Dermis microvascular lymphatic vessel endothelial cell (primary cell): Measurements from ENCODE around the gene VWF. TPM values are rescaled to one million over a fixed set of nuclear protein-coding genes. Genes with fewer than 3 reads are reported as not detected.
"Not testable (repeated sequence)": the region's sequence is repeated elsewhere in the genome, so short reads cannot be mapped to it uniquely, and the experiment has no call there.

ENCODE experiments used
- DNase-seq, 2 donors: peaks; one replicate each; pipeline versions ENCODE4 v3.0.0 to v3.0.0-alpha.2; 2010; ENCODE audit warnings: low read depth in 2 of 2
- total RNA-seq: library from RNA; depleted of rRNA; stranded (reverse); fragments of >200 nt; gene quantifications from 2 replicates; pipeline ENCODE4 v1.2.1, GENCODE V29; 2014

The VWF gene
- total RNA-seq, 1 donor from 2014 or later, result 467 TPM

DNA sequence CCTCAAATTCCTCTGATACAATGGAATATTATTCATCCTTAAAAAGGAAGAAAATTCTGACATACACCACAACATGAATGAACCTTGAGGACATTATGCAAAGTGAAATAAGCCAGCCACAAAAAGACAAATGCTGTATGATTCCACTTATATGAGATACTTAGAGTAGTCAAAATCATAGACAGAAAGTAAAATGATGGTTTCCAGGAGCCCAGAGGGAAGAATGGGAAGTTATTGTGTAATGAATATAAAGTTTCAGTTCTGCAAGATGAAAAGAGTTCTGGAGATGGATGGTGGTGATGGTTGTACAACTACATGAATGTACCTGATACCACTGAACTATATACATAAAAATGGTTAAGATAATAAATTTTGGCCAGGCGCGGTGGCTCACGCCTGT is 18.3 kb downstream of the VWF start:
- no peak for DNase-seq

DNA sequence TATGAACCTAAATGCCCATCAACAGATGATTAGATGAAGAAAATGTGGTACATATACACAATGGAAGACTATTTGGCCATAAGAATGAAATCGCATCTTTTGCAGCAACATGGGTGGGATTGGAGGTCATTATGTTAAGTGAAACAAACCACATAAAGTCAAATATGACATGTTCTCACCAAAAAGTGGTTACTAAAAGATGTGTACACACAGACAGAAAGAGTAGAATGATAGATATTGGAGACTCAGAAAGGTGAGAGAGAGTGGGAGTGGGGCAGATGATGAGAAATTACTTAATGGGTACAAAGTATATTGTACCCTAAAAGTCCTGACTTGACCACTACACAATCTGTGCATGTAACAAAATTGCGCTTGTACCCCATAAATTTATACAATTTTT is 19.6 kb downstream of the VWF start:
- no peak for DNase-seq

DNA sequence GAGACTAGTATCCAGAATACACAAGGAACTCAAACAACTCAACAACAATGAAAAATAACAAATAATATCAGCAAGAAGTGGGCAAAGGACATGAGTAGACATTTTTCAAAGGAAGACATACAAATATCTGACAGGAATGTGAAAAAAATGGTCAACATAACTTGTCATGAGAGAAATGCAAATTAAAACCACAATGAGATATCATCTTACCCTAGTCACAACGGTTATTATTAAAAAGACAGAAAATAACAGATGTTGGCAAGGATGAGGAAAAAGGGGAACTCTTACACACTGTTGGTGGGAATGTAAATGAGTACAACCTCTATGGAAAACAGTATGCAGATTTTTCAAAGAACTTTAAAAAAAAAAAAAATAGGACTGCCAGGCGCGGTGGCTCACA is 20.4 kb downstream of the VWF start:
- DNase-seq, result no peak

DNA sequence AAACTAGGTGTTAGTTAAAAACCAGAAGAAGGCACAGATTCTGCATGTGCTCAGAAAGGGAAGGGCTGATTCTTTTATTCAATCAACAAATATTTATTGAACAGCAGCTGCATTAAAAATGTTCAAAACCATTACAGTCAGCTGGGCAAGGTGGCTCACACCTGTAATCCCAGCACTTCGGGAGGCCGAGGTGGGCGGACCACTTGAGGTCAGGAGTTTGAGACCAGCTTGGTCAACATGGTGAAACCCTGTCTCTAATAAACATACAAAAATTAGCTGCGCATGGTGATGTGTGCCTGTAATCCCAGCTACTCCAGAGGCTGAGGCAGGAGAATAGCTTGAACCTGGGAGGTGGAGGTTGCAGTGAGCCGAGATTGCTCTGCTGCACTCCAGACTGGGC is 22.4 kb downstream of the VWF start:
- not testable (repeated sequence) for DNase-seq

DNA sequence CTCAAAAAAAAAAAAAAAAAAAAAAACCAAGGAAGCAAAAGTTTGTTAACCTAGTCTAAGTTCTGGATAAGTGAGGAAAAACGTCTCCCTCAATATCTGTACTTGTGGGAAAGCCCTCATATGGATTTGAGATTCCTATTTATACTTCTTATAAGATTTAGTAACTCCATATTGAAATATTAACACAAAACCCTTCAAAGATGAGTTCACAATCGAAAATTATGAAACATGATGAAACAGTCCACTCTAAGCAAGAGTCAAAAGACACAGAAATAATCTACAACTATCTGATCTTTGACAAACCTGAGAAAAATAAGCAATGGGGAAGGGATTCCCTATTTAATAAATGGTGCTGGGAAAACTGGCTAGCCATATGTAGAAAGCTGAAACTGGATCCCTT is 25.2 kb downstream of the VWF start:
- DNase-seq, result no peak

DNA sequence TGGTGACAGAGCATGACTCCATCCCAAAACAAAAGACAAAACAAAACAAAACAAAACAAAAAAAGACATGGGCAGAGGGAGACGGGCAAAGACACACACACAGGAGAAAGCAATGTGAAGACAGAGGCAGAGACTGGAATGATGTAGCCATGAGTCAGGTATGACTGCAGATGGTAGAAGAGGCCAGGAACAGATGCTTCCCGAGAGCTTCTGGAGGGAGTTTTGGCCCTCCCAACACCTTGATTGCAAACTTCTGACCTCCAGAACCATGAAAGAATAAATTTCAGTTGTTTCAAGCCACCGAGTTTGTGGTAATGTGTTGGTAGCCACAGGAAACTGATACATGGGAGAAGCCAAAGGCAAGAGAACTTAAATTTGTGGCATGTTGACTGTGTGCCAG is 27.1 kb downstream of the VWF start:
- peak in 1 of 2 donors; percentile 46 for DNase-seq

DNA sequence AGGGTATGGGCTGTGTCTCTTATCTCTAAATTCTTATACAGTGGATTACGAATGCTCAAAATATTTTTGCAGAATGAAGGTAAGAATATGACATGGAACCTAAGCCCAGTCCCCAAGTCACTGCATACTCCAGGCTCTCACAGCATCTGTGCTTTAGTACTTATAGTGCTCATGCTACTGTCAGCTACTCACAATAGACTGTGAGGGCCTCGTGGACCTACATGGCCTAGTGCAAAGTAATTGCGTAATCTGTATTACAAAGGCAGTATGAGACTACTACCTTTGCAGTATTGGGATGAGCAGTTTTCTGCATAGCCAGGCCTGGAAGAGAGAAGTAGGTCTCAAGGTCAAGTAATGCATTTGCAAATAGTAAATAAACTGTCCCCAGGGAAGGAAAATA is 27.9 kb downstream of the VWF start:
- DNase-seq, result no peak

DNA sequence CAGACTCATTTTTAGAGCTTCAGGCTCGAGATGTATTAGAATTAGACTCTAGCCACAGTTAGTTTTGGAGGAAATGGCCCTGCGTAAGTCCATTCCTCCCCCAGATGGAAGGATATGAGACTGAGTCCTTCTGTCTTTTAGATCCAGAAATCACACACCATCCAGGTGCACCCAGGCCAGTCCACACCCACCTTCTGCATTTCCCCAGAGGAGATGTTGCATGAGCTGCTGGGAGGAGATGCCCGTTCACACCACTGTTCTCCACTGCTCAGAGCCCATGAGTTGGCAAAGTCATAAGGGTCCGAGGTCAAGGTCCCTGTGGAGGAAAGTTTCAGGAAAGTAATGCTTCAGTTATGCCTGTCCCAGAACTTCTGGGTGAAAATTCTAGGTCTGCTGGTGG is 29.2 kb downstream of the VWF start:
- DNase-seq, result no peak

DNA sequence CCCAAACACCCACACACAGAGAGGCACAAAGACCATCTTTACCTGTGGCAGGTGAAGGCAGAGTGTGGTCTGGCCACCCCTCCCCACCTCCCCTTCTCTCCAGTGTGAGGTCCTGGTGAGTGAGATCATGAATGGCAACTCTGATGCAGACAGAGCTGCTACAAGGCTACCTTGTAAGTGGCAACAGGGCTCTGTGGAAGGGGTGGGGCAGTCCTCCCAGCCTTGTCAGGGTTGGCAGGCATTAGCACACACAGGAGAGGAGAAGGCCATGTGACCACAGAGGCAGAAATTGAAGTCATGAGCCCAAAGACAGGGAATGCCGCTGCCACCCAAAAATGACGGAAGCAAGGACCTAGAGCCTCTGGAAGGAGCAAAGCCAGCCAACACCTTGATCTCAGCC is 30.7 kb downstream of the VWF start:
- no peak for DNase-seq

DNA sequence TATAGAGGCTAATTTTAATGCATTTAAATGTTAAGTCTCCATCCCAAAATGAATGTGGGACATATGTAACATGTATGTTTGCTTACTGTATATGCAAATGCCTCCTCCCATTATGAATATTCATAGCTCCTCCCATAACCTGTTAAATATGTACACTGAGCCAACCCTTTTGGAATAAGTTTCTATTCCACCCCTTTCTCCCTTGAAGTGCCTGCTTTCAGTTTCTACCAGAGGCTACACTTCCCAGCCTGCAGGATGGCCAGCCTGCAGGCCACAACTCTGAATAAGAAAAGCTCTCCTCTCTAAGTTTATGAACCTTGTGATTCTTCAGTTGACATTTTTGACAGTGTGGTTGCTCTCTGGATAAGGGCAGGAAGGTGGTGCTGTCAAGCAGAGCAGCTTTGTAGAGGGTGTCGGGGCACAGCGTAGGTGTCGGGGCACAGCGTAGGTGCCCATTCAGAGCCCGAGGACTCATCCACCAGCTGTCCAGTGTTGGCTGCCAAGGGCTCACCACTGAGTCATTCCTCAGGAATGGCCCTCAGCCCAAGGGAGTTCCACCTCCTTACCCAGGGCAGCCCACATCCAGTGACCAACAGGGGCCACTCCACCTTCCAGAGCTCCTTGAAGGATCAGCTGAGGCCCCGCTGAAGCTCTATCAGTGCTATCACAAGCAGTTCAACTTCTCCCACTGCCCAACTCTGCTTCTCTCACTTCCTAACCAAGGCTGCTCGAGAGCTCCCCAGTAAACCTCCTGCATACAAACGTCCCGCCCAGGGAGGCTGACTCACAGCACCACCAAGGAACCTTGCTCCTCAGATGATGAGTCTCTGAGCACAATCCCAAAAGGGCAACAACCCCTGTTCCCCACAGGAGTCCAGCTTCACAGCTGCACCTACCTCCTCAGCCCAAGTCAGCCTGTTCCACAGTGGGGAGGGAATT is 31.4 kb downstream of the VWF start:
- DNase-seq, result peak in 1 of 2 donors; percentile 77

DNA sequence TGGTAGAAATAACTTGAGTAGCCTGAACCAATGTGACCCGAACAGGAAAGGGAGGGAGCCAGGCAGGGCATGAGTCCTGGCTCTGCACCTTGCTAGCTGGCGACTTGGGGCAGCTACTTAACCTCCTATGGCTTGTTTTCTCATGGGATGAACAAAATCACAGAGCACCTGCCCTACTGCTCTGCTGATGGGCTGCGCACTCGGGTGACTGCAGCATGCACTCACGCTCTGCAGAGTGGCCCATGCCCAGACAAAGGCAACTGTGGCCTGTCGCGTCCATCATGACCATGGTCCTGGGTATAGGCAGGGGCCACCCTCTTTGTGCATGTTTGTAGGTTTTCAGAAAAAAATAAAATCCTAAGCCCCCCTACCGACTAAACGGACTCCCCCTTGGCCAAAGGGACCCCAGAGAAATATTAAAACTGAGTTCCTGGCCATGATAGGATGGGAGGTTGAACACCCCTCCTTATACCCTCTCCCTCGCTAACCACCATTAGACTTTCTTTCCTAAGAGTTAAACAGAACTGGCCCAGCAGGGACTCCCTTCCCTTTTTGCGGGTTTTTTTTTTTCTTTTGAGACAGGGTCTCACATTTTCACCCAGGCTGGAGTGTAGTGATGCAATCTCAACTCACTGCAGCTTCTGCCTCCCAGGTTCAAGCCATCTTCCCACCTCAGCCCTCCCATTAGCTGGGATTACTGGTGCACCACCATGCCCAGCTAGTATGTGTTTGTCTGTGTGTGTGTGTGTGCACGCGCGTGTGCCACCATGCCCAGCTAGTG is 32.5 kb downstream of the VWF start:
- DNase-seq, result no peak

DNA sequence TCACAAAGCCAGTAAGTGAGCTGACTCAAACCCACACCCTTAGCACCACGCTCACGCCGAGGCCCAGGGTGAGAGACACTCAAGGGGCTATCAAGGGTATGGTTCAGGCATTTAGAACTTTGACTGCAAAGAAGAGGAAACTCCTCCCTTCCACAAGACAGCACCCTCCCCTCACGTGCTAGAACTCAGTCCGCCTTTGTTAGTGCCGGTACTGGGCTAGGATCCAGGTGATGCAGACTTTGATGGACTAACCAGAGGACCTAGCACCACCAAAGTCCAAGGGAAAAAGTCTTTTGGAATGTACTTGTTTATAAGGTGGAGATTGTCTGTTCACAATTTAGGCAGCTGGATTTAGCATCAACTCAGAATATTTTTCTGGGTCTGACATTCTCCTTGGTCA is 33.7 kb downstream of the VWF start:
- DNase-seq, result no peak

DNA sequence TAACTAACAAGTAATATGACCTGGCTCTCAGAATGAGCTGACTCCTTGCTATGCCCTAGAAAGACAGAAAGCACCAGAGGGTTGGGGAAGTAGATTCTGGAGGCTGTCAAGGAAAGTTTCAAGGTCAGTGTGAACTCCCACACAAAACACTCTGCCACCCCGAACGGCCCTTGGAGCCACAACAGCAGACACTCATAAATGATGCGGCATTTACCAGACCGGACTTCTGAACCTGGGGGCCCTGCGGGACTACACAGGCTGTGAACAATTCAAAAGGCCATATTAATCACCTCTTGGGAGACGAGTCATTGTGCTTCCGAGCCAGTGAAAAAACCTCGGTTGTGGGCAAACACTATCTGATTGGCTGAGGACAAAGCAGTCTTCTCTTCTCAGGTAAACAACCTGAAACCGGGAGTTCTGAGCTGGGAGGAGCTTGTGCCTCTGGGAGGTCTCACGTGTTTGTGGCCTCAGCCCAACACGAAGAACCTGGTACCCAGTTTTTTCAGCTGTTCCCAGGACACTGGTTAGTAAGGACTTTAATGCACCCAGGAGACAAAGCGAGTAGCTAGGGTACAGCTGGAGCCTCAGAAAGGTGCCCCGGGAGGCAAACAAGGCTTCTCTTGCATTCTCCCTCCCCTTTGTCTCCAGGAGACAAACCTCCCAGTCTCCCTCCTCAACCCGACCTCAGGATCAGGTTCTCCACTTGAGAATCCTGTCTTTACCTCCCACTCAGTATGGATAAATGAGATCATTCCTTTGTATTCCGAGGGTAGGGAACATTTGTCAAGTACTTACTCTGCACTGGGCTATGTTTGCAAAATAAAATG is 35.3 kb downstream of the VWF start:
- peak in 1 of 2 donors; percentile 44 for DNase-seq

DNA sequence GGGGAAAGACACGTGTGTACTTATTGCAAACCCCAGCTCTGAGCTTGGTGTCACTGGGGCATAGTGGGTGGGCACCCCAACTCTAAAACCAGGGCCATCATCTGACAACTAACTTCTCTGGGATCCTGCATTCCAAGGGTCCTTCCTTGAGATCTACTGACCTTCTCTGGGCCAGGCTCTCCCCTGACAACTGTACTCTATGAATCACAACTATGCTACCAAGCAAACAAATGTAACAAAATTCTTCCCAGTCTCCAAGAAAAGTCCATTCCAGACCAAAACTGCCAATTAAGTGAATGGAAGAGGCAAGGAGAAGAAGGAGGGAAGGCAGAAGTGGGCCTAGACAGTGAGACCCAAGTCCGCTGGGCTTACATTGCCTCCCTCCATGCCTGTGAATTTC is 38.2 kb downstream of the VWF start:
- DNase-seq, result no peak

DNA sequence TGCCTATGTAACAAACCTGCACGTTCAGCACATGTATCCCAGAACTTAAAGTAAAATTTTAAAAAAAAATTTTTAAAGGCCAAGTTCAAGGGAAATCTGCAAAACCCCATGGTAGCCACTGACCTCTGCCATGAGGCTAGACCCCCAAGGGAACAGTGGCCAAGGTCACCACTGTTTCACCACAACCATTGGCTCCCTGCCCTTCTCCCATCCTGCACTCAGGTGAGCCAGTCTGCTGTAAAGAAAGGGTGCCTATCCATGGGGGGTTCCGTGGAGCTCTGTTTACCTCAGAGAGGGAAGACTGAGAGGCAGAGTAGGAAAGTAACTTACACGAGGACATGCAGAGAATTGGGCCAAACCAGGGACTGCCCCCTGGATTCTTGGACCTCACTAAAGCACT is 38.6 kb downstream of the VWF start:
- no peak for DNase-seq

DNA sequence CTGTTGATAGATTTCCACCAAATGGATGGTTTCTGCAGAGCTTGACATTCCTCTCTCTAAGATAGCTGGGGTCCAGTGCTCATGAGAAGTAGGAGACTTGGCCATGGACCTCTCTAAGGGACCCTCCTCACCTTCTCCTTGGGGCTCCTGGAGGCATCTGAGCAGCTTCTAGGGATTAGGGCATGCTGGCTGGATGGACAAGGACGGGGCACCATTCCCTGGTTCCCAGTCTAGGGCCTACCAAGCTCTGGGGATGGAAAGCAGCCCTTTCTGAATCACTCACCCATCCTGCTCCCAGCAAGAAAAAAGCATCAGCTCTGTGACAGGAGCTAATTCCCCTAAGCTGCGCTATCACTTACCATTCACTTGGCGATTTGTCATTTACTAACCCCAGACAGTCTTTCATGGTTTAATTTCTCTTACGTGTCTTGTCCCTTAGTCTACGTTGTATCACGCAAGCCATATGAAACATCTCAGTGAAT is 39.5 kb downstream of the VWF start:
- no peak for DNase-seq

DNA sequence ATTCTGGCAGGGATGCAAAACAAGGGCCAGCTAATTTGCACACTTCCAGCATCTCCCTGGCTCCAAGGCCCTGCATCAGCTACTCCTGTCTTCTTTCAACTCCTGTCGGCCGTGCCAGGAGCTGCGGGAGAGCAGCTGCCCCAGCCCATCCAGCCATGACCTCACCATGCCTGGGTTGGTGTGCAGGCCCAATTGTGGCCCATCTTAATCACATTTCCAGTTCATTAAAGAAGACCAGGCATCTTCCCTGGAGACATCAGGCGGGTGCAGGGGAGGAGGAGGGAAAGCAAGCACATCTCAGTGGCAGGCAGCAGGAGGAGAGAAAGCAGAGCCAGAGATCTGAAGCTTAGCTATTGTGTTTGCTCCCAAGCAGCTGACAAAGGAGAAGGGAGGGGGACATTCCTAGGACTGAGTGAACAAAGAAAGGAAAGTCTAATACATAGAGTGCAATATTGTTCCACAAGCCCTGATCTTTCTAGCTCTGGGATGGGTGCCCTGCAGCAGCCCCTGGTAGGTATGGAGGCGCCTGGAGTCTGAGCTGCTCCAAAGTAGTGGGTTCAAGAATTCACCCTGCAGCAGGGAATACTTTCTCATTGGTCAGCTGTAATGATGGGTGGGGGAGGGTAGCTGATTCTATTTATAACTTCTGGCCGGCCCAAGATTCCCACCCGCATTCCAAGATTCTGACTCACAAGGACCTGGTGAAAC is 40.1 kb downstream of the VWF start:
- DNase-seq, result peak in 1 of 2 donors; percentile 59

DNA sequence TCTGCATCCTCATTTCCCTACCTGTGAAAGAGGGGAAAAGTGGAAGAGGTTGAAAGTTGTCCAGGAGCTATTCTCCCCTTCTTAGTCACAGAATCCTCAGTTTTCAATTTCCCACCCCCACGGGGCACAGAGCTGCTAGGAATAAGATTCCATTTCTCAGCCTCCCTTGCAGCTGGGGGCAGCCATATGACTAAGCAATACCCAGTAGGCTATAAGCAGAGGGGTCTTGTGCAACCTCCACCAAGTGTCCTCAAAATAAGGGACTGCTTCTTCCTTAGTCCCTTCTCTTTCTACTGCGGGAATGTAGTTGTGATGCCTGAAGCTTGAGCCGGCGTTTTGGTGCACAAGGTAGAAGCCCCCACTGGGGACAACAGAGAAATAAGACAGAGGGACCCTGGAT is 40.9 kb downstream of the VWF start:
- DNase-seq, result no peak

DNA sequence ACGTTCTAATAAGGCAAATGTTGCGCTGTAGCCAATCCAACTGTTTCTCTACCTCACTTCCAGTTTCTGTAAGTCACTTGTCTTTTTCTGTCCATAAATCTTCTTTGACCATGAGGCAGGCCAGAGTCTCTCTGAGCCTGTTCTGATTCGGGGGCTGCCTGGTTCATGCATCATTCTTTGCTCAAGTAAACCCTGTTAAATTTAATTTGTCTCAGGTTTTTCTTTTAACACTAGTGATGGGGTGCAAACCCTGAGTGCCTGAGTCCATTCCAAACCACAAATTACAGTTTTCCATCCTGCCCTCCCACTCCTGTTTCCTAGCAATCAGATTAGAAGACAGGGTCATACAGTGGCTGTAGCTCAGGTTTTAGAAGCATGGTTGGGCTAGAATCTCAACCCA is 41.9 kb downstream of the VWF start:
- DNase-seq, result no peak

DNA sequence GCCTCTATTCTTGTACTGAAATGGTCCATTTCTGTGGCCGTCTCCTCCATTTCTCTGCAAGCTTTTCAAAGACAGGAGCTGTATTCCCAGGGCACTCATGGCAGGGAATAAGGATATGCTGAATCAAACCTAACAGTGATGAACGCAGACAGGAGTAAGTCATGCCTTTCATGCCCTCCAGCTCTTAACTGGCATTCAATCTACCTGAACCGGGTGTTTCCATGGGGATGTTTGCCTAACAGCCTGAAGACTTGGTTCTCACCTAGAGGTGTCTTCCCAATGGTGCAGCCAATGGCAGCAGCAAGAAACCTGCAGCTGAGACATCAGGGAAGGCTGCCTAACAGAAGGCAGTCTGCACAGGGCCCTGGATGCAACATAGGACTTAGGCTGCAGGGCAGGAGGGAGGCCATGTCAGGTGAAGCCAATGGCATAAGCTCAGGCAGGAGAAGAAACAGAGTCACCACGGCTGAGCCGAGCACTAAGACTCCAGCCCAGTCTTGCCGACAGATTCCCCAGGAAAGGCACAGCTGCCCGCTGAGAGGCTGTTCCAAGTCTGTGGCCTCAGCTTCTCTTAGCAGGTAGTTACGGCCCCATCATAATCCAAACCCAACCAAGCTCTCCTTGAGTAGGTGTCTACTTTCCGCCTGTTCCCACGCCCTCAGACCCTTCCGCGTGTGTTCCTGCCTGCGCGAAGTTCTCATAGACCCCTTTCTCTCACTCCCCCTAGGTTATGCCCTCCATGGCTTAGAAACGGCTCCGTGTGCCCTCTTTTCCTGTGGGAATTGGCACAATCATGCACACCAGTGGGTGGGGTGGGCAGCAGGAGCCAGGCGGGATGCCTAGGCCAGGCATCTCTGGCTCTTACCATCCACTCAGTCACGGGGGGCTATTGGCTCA is 44.1 kb downstream of the VWF start:
- DNase-seq, result no peak
